ENCODE results near the gene PRKG1.

The PRKG1 gene

DNA sequence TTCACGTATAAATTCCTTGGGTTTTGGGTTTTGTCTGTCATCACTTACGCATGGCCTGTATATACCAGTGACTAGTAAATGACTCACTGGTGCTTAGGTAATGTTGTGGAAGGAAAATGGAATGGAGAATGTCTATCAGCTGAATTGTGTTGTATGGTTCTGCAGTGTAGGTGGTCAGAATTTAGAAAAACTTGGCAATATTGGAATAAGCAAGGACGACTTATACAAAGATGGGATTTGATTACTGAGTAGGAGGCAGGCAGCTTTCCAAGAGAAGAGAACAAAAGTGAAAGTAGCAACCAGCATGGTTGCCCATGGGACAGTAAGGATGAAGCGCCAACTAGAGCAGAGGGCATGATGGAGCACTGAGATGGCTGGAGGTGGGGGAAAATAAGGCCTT, 793.7 kb downstream of the PRKG1 start:
- no peak for DNase-seq

DNA sequence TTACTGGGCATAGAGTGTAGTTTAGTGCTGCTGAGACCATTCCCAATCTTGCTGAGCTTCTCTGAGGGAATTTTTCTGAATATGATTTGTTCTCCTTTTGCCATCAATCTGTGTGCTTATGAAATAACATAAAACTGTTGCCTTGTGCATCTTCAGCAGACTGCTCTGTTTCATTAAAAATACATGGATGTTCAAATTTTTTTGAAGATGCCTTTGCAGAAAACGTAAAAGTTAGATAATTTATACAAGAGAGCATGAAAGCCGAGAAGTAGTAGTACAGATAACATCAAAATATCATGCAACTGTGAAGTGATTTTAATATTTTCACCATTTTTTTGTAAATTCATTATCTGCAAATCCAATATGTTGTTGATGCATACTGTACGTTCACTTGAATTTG, 799.8 kb downstream of the PRKG1 start:
- no peak for DNase-seq

DNA sequence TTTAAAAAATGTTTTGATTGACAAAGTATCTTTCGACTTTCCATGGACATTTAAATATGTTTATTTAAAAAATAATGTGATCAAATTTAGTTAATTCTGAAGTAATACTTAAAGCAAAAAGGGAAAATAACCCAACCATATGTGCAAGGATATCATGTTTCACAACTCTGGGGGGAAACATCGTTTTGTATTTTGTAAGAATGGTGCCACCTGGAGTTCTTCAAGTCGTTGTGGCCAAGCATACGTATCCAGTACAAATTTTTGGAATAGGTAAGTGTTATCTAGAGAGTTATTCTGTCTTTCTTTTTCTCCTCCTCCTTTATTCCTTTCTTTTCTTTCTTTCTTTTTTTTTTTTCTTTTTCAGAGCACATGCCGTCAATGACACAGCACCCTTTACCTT, 801.3 kb downstream of the PRKG1 start:
- no peak for DNase-seq

DNA sequence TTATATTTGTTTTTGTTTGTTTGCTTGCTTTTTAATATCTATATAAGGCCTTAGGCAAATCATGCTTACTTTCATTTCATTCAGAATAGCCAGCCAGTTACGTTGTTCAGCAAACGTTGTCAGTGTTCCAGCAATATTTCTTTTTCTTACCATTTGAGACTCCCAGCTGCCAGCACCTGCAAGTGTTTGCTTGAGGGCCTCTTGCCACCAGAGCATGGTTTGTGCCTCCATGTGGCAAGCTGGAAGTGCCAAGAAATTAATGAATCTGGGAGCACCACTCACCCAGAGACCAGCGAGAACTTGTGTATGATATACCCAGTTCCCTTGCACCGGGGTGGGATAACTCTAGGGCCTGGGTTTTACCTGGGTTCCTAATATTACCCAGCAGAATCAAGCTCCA, 802.2 kb downstream of the PRKG1 start:
- DNase-seq, result no peak

DNA sequence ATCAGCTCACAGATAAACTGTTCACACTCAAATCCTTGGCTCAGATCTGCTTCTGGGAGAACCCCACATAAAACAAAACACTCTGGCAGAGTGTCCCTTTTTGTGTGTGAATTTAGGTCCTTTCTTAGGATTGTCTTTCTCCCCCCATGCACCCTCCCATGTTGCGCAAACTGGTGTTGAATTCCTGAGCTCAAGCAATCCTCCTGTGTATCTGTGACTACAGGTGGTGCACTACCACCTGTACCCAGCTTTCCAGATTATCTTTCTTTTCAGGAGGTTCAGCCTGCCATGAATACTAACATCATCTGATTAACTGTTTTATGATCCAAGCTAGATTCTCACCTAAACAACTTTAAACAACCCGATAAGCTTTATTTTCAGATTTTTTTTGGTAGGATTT, 802.7 kb downstream of the PRKG1 start:
- DNase-seq, result no peak

DNA sequence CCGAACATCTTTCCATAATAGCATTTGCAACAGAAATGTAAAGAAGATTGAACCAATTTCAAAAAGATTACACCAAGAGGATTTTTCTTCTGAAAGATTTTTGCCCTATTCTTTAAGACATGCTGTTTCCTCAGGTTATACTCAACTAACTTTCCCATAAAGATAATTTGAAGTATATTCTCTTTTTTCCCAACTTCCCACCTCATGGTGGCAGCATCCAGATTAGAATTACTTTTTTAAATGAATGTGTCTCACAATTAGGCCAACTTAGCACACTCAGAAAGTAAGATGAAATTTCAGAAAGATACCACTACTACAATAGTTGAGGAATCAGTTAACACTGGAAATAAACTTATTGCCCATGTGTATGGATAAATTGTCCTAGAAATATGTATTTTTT, 803.3 kb downstream of the PRKG1 start:
- DNase-seq, result no peak

DNA sequence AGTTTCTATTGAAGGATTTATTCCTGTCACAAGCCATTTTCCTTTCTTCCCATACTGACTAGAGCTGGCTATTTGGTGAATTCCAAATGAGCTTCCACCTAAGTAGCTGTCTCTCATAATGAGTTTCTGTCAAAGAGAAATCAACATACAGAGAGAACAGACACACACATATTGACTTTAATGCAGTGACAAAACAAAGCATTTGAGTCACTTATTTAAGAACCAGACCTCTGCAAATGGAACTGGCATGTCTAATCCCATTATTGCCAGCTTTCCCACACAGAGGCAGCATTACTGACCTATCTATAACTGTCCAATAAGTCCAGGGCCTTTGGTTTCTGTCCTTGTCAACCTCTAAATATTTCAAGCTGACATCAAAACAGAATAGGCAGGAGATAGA, 804.4 kb downstream of the PRKG1 start:
- no peak for DNase-seq

DNA sequence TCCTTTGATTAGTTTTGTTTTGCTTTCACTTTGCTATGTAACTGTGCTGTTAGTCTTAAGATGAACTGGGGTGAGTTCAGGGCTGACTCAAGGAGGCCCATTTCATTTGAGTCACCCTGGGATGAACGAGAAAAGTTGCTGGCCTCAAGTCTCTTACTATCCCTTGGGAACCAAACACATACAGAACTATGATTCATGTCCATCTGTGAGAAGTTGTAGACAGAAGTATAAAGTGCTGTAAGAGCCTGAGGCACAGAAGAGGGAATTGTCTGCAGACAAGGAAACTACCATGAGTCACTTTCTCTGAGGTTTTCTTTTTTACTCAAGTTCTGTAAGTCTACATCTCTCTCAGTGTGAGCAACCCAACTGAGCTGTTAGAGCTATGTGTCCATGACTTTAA, 805.0 kb downstream of the PRKG1 start:
- DNase-seq, result no peak

DNA sequence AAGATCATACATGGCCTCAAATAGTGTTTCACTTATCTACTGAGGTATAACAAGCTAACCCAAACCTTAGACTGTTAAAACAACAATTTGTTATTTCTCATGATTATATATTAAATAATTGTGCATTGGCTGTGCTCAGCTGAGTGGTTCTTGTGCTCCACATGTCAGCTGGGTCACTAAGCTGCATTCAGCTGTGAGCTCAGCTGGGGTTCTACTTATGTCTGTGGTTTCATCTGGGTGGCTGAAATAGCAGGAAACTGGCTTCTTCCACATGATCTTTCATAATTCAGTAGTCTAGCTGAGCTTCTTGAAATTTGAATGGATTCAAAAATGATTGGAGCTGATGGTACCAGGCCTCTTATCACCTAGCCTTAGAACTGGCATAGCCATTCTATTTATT, 806.9 kb downstream of the PRKG1 start:
- no peak for DNase-seq

DNA sequence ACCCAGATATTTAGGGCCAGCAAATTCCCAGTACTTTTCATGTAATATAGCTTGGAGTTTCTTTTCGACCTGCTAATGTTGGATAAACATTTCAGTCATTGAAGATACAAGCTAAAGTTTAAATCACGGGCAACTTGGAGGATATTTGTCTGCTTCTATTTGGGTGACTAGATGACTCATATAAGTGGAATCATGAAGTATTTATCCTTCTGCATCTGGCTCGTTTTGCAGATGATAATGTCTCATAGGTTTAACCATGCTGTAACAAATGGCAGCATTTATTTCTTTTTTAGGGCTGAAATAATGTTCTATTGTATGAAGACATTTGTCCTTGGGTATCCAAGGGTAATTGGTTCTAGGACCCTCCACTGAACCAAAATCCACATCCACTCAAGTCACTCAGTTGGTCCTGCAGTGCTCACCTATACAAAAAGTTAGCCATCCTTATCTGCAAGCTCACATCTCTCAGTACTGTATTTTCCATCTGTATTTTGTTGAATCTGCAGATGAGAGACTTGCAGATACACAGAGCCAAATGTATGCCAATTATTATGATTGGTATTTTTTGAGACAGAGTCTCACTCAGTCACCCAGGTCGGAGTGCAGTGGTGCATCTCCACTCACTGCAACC, 812.3 kb downstream of the PRKG1 start:
- no peak for DNase-seq

DNA sequence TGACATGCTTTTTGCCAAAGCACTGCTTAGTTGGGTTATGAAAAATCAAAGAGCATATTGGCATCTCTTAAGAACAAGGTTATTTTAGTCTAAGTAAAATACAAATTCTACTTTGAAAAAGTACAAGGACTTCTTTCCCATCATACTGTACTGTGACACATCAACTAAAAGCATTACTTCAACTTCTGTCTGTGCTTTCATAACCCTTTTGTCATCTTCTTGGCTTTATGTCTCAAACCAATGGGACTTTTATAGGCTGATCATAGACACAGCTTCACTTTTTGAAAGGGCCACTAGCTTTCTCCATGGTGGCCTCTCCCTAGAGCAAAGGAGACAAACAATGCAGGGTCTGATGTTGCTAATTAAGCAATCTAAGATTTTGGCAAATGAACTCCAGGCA, 814.0 kb downstream of the PRKG1 start:
- DNase-seq, result no peak

DNA sequence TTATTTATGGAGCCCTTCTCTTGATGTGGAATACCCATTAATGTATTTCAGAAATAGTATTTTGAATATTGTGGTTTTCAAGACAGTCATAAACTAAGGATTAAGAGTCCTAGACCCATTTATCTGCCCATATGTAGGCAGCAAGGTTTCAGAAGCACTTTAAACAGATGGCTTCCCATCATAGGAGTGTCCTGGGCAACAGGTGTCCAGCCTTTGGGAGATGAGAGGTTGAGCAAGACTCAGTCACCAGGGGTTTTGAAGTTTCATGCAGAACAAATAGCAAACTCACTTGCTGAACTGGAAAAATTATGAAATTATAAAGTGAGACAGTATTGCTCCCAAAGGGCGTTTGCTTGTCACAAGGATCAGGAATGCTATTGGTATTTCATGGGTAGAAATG, 818.0 kb downstream of the PRKG1 start:
- no peak for DNase-seq

DNA sequence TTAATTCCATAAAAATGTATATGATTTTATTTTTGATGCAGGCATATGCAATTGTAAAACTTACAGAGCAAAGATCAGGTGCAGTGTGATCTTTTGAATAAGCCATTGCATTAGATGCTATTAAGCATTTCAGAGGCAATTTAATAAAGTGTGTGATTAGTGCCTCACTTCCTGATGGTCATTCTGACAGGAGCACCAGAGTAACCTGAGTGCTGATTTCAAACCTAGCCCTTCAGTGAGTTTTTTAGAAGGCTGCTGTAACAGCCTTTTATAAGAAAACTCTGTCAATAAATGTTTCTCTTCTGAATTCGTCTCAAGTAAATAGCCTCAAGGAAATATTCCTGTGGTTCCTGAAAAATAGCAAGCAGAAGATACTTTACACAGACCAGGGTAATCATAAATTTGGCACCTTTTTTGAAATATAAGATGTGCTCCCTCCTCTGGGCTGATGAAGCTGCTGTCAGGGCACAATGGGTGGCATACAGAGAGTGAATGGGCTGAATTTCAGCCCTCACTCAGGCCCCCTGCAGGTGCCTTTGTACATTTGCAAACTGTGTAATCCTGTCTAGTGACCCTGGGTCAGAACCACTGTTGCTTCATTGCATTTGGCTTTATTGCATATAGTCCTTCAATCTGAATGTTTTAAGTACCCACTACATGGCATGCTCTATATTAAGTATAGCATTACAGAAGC, 818.8 kb downstream of the PRKG1 start:
- DNase-seq, result no peak

DNA sequence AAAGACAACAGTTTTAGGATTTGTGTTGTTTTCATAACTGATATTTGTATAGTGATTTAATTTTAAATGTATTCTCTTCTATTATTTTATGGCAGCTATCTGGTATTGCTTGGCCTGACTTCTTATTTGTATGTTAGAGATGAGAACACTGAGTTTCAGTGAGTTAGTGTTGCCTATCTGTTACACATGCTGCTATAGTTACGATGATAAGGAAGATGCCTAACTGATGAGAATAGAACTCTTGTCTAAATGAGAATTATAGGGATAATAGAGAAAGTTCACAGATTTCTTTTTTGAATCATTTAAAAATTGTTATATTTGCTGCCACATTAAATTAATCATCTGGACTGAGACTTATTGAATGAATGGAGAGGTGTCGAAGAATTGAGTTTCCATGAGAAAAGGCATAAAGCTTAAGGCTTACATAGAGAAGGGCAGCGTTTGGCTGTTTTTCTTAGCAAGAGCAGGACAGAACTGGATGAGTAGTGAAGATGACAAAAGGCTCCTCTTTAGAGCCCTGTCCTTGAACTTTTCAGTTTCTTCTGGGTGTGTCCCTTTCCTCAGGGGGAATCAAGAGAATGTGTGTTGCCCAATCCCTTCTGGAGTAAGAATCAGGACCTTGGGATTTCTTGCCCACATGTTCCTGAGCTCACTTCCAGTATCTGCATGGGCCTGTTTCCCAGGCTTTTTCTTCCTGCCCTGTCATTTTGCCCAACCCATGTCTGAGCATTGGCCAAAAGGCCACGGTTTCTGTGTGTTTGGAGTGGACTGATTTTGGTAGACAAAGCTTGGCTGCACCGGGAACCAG, 820.7 kb downstream of the PRKG1 start:
- no peak for DNase-seq

DNA sequence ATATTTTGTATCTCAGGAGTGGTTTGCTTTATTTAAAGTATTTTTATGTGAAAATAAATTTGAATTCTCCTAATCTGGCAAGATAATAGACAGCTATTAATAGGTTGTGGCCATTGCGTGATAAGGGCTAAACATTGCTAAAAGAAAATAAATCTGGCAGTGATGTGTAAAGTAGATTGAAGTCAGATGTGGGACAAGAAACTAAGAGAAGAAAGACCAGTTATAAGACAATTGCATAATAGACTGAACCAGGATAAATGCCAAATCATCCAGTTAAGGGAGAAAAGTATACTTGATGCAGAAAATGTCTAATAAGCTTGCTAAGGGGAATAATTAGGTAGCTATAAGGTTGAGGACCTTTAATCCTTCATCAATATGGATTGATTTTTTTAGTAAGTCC, 822.6 kb downstream of the PRKG1 start:
- no peak for DNase-seq

DNA sequence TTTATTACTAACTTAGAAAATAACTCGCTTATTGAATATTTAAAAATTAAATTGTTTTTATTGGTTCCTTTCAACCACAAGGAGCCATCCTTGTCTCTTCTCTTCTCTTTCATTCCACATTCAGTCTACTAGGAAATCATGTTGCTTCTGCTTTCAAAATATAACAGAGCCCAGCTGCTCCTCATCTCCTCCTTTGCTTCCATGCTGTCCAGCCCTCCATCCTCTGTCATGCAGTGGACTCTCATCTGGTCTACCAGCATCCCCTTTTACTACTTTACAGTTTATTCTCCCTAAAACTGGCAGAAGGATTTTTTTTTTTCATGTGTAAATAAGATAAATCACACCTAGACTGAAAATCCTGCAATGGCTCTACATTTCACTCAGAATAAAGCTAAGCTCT, 823.3 kb downstream of the PRKG1 start:
- DNase-seq, result no peak

DNA sequence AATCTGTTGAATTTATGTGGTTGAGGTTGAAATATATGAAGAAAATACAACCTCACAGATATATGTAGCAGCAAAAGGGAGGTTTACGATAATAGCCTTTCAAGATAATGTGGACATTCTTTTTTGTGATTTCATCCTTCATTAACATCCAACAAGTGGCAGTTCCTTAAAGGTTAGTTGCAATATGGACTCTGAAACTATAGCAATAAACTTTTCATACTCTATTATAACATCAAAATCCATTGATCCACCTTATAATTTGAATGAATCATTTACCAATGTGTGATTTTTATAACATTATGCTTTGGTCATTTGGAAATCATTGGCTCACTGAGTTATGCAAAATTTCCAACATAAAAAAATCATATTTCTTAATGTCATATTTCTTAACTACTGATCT, 825.9 kb downstream of the PRKG1 start:
- DNase-seq, result no peak

DNA sequence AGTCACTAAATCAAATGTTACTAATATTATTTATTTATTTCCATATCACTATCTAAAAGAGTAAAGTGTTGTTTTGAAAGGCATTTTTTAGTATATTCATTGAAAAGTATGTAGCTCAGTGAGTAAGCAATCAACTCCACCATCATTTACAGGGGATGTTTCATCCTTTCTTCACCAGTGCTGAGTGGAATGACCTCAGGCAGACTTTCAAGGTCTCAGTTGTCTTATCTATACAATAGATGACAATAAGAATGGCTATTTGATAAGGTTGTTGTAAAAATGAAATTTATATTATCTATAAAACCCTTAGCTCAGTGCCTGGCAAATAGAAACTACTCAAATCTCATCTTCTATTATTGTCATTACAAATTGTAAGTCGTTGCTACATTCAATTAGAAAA, 829.4 kb downstream of the PRKG1 start:
- DNase-seq, result no peak

DNA sequence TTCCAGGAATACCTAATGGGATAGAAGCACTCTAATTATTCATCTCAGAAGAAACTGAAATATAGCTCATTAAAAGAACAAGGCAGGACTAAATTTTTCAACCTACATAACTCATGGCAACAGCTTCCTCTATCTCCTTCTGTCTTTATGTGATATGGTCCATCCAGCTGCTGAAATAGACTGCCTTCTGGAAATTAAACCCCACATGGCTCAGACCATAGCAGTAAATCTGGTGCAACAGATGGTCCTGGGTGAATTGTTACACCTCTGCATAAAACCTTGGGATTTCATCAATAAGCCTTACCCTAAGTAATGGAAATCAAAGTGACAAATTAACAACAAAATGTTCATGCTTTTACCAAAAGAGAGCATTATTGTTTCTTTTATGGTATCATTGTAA, 830.7 kb downstream of the PRKG1 start:
- DNase-seq, result no peak

DNA sequence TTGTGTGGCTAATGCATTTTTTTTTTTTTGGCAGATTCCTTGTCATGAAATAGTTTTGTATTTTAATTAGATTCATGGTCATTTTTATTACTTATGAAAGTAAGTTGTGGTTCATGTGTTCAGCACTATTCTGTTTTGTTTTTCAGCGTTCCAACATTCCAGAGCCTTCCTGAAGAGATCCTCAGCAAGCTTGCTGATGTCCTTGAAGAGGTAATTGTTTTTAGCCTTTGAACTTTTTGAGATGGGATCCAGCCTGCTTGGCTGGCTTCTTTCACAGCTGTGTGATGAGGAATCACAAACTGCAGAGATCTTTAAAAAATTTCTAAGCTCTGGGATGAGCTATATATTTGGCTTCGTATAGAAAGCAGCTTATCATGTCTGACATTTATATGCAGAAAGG, 833.1 kb downstream of the PRKG1 start:
- no peak for DNase-seq

DNA sequence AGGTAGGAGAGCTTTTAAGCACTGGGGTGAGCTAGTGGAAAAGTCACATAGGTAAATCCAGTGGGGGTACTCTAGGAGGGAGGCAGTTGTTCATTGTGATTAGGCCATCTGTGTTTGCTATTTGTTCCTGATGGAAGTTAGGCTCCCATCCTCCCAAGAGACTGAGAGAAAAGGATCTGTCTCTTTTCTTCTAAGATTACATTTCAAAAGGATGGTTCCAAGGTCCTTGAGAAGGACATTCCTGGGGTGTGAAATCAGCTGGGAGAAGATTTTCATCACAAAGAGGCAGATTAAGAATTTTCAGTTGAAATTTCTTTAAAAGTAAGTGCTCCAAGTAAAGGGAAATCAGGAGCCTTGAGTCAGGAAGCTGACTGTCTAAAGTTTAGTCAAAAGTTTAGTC, 835.9 kb downstream of the PRKG1 start:
- no peak for DNase-seq

DNA sequence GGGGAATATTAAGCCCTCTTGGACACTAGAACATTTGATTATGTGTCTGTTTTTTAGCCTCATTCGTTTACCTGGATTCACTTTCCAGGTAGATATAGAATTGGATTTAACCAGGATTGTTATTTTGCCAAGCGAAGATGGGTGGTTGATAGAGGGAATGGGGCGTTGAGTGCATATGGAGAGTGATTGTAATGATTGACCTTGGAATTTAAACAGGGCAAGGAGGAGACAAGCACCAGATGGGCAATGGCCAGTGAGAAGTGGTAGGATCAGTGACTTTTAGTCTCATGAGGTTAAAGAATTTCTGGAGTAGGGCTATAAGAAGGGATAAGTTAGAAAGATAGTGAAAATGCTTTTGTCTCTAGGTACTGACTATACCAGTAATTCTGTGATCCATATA, 836.3 kb downstream of the PRKG1 start:
- DNase-seq, result no peak

DNA sequence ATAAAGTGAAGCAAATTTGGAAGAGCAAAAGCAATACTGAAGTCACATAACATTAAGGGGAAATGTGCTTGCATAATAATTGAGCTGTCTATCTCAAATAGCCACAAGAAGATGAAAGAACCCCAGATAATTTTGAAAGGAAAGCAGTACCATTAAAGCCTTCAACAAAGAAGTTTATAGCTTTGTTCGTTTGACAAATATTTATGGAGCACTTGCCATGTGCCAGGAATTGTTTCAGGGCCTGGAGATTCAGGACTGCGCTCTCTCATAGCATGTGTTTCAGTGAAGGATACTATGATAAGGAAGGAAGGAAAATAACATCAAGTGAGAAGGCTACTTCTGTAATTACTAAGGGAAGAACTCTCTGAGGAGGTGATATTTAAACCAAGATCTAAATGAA, 837.4 kb downstream of the PRKG1 start:
- DNase-seq, result no peak

DNA sequence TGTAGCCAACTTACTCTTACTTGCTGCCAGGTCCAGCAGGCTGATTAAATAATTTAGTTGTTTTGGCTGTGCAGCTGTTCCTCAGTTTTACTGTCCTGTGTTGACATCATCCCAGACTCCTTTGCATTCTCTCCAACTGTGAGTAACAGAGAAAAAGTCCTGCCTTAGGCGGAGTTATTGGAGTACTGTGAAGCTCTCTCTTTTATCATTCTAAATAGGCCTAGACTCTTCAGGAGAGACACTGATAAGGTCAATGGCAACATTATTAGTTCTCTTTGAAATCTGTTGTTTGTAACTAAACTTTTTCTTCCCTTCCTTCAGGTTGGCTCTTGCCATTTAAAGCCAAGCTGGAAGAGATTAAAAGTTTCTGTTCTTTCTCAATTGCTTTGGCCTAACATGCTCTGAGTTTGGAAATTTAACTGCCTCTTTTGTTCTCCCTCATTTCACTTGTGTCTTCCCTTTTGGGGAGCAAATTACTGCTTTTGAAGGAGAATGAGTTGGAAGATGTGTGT, 840.8 kb downstream of the PRKG1 start:
- DNase-seq, result no peak
